GM23248 (cell line): ENCODE data around the gene ABCC3.

ENCODE experiments used
- EZH2 ChIP-seq: fragments of 200-600 bp; sonication (generic); IDR thresholded peaks from 2 replicates; pipeline ENCODE4 v1.6.1; 2018; ENCODE audit warnings: antibody characterized with exemption, mild to moderate bottlenecking; ENCODE audit not compliant: insufficient read depth, poor library complexity, severe bottlenecking
- EZH2phosphoT487 ChIP-seq: fragments of 200-600 bp; sonication (generic); IDR thresholded peaks from 2 replicates; pipeline ENCODE4 v1.6.1; 2018; ENCODE audit warnings: antibody characterized with exemption, moderate library complexity, mild to moderate bottlenecking, low read depth; ENCODE audit not compliant: insufficient read depth

GRCh38 chr17:50596191-50597037 is 38.3 kb upstream of the ABCC3 start:
- TF ChIP-seq EZH2phosphoT487 (no peak), EZH2 (no peak)
